HG02588 (cell line): ENCODE results near the gene CDKN3.
"Not testable (repeated sequence)": the region's sequence is repeated elsewhere in the genome, so short reads cannot be mapped to it uniquely, and the experiment has no call there.

ENCODE experiments used
- ATAC-seq: cut with Tn5 transposase; IDR thresholded peaks from one replicate; pipeline ENCODE4 v1.9.1; 2021; ENCODE audit warnings: mild to moderate bottlenecking, moderate library complexity; ENCODE audit not compliant: unreplicated experiment

CDKN3 gene

GRCh38 chr14:54453990-54454389 is 57.2 kb downstream of the CDKN3 start:
- ATAC-seq, result not testable (repeated sequence)

DNA sequence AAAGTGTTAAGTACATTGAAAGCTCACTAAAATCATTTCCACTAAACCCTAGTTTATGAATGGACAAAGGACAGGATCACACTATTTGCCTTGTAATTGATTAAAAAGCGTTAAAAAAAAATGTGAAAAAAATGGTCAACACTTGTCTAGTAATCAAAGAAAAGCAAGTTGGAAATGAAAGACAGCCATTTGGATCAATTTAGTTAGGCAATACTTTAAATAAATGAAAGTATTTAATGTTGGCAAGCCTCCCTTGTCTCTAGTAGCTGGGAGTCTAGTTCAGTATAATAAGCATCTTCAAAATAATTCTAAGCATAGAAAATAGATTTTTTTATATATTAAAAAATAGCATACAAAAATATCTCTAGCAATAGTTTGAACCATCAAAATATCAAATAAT is 58.6 kb downstream of the CDKN3 start:
- ATAC-seq, result no peak

DNA sequence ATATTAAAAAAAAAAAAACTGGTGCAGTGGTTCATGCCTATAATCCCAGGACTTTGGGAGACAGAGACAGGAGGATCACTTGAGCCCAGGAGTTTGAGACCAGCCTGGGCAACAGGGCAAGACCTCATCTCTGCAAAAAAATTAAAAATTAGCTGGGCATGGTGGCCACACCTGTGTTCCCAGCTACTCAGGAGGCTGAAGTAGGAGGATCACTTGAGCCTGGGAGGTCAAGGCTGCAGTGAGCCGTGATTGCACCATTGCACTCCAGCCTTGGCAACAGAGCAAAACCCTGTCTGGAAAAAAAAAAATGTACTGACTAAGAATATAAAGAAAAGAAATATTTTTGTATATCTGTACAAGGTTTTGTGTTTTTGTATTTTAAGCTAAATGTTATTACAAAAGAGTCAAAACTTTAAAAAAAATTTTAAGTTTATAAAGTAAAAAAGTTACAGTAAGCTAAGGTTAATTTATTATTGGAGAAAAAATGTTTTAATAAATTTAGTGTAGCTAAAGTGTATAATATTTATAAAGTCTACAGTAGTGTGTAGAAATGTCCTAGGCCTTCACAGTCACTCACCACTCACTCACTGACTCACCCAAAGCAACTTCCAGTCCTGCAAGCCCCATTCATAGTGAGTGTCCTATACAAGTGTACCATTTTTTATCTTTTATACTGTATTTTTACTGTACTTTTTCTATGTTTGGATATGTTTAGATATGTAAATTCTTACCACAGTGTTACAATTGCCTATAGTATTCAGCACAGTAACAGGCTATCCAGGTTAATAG is 60.2 kb downstream of the CDKN3 start:
- ATAC-seq, result not testable (repeated sequence)

DNA sequence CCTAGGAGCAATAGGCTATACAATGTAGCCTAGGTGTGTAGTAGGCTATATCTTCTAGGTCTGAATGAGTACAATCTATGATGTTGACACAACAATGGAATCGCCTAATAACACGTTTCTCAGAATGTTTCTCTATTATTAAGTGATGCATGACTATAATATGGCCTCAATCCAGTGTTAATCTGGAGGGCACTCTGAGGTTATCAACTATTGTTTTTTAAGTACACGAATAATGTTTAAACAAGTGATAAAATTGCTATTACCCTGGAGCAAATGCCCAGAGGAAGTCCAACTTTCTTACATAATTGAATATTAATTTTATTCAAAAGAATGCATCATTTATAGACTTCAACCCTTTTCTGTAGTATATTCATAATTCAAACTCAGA is 60.8 kb downstream of the CDKN3 start:
- ATAC-seq, result no peak

GRCh38 chr14:54458536-54458935 is 61.7 kb downstream of the CDKN3 start:
- not testable (repeated sequence) for ATAC-seq

DNA sequence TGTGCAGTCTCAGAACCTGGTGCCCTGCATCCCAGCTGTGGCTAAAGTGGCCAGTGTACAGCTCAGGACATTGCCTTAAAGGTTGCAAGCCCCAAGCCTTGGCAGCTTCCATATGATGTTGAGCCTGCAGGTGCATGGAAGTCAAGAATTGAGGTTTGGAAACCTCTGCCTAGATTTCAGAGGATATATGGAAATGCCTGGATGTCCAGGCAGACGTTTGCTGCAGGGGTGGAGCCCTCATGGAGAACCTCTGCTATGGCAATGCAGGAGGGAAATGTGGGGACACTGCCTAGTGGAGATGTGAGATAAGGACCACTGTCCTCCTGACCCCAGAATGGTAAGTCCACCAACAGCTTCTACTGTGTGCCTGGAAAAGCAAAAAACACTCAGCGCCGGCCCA is 62.3 kb downstream of the CDKN3 start:
- ATAC-seq, result no peak

DNA sequence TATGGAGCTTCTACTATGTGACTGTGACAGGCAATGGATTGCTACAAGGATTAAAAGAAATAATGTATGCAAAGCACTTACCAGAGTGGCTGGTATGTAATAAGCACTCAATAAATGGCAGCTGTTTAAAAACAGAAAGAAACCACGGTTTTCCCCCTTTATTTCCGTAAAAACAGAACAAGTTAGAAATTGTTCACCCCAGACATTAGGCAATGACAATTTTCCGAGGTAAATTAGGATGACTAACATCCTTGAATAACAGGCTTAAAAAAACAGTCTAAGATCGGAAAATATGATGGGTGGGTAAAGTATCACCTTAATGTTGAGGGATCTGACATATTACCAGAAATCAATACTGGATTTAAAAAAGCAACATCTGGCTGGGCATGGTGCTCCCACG is 65.2 kb downstream of the CDKN3 start:
- no peak for ATAC-seq

- no peak for ATAC-seq
These were observed 68.8 kb downstream of the CDKN3 start for GRCh38 chr14:54465654-54466053.

GRCh38 chr14:54467280-54467679 is 70.5 kb downstream of the CDKN3 start:
- ATAC-seq, result no peak
